Measurements from ENCODE around the gene CDK14.

DNA sequence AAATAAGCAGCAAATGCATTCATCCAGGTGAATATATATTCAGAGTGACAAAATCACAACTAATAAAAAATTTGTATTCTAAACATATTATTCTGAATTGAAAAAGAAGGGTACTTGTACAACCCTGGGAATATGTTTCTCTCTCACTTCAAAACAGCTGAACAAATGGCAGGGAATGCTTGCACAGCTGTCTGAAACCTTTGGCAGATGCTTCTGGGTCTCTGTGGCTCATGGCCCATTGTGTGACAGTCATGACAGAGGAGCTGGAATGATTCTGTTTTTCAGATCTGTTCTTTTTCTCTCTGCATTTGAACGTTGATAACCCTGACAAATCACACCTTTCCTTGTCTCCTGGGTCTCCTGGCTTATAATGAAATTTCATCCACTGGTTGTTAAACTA, 392.4 kb downstream of the CDK14 start:
- TF ChIP-seq POLR2AphosphoS5 (IDR thresholded peaks at IDR 0.05; ENCODE audit: low read length) (no peak), FOXM1 (IDR thresholded peaks at IDR 0.05; ENCODE audit: low read depth, low read length) (no peak), JUNB (IDR thresholded peaks at IDR 0.05) (no peak), TAF1 (IDR thresholded peaks at IDR 0.05; ENCODE audit: borderline replicate concordance, low read depth, low read length) (no peak)

Measured in GM12878 (cell line).